Upper lobe of left lung (tissue), 4 donors: ENCODE data around the gene TSN.

Experiments used
- CTCF ChIP-seq, 6 experiments: fragments of 450-650 bp in 4 of 6; fragments of 200-600 bp in 2 of 6; sonication (generic) in 2 of 6; IDR thresholded peaks; one replicate each; pipeline ENCODE4 v1.5.1; 2016 to 2019; ENCODE audit warnings: antibody characterized with exemption in 6 of 6
- POLR2A ChIP-seq, 4 donors: fragments of 450-650 bp; IDR thresholded peaks; one replicate each; pipeline ENCODE4 v1.5.1; 2016 to 2017; ENCODE audit warnings: antibody characterized with exemption in 4 of 4, mild to moderate bottlenecking in 2 of 4

- TF ChIP-seq CTCF (IDR thresholded peaks at IDR 0.05) (no peak), POLR2A (IDR thresholded peaks at IDR 0.05) (no peak)
Measured at GRCh38 chr2:121710470-121711170, 44.8 kb upstream of the TSN start.
